ENCODE measurements around the gene TBC1D30. TPM values are rescaled to one million over a fixed set of nuclear protein-coding genes. Genes with fewer than 3 reads are reported as not detected.
A peak's percentile ranks its signal among the peaks of the same experiment; 100 is the strongest.
"Not testable (repeated sequence)": the region's sequence is repeated elsewhere in the genome, so short reads cannot be mapped to it uniquely, and the experiment has no call there.

Gene TBC1D30, protein sequence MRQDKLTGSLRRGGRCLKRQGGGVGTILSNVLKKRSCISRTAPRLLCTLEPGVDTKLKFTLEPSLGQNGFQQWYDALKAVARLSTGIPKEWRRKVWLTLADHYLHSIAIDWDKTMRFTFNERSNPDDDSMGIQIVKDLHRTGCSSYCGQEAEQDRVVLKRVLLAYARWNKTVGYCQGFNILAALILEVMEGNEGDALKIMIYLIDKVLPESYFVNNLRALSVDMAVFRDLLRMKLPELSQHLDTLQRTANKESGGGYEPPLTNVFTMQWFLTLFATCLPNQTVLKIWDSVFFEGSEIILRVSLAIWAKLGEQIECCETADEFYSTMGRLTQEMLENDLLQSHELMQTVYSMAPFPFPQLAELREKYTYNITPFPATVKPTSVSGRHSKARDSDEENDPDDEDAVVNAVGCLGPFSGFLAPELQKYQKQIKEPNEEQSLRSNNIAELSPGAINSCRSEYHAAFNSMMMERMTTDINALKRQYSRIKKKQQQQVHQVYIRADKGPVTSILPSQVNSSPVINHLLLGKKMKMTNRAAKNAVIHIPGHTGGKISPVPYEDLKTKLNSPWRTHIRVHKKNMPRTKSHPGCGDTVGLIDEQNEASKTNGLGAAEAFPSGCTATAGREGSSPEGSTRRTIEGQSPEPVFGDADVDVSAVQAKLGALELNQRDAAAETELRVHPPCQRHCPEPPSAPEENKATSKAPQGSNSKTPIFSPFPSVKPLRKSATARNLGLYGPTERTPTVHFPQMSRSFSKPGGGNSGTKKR
- 0.29 and 0.72 TPM in 2 replicates for total RNA-seq

DNA sequence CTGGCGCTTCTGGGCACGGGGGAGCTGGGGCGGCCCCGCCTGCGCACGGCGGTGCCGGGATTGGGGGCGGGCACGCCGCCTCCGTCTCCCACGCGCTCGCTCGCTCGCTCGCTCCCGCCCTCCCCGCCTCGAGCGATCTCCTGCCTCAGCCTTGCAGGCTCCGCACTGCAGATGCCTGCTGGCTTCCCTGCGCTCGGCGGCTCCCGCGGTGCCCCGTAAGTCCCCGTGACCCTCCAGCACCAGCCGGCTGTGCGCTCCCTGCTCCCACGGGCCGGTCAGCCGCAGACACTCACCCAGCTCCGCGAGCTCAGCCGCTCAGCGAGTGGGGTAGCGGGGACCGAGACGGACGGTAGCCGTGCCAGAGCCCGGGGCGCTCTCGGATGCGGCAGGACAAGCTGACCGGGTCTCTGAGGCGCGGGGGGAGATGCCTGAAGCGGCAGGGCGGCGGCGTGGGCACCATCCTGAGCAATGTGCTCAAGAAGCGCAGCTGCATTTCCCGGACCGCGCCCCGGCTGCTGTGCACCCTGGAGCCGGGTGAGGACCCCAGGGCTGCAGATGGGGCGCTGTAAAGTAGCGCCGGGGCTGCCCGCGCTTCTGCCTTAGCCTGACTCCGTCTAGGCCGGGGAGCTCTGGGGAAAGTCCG, at the start of gene TBC1D30:
TBC1D30 (plus strand) TSS at position 148 of the 643 bp plus-strand sequence; CDS start at position 381, 233 bp downstream.
- peak within 1 kb of the TSS; percentile 34 for H2AFZ ChIP-seq (ENCODE audit: low read length)
- no peaks in the 10 kb centered on the region for H3K9me3 ChIP-seq (ENCODE audit: low read depth, low read length)
- TF ChIP-seq, protein P1, sequence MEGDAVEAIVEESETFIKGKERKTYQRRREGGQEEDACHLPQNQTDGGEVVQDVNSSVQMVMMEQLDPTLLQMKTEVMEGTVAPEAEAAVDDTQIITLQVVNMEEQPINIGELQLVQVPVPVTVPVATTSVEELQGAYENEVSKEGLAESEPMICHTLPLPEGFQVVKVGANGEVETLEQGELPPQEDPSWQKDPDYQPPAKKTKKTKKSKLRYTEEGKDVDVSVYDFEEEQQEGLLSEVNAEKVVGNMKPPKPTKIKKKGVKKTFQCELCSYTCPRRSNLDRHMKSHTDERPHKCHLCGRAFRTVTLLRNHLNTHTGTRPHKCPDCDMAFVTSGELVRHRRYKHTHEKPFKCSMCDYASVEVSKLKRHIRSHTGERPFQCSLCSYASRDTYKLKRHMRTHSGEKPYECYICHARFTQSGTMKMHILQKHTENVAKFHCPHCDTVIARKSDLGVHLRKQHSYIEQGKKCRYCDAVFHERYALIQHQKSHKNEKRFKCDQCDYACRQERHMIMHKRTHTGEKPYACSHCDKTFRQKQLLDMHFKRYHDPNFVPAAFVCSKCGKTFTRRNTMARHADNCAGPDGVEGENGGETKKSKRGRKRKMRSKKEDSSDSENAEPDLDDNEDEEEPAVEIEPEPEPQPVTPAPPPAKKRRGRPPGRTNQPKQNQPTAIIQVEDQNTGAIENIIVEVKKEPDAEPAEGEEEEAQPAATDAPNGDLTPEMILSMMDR (IDR thresholded peaks at IDR 0.05; ENCODE audit: extremely low read depth, low read depth, low read length): no peak
- no peak within 1 kb of the TSS for H3K27ac ChIP-seq (ENCODE audit: low read depth, low read length)
- no peaks in the 10 kb centered on the region for H3K4me1 ChIP-seq (ENCODE audit: insufficient read depth, low read length)
- H4K20me1 ChIP-seq (ENCODE audit: insufficient read depth, low read length): no peaks in the 10 kb centered on the region
- H3K4me2 ChIP-seq (ENCODE audit: insufficient read depth, low read length): peak within 1 kb of the TSS; percentile 59
- DNase-seq (ENCODE audit: insufficient read length, low spot score, missing footprints): peak; percentile 86
- peaks cover 63% of the 10 kb centered on the region for H3K27me3 ChIP-seq (ENCODE audit: insufficient read depth, low read length)
- H3K79me2 ChIP-seq (ENCODE audit: insufficient read depth, low read length): no peaks in the 10 kb centered on the region
- H3K36me3 ChIP-seq (ENCODE audit: insufficient read depth, low read length): no peaks in the 10 kb centered on the region
- H3K4me3 ChIP-seq (ENCODE audit: insufficient read depth, low read length): peak within 1 kb of the TSS; percentile 54

DNA sequence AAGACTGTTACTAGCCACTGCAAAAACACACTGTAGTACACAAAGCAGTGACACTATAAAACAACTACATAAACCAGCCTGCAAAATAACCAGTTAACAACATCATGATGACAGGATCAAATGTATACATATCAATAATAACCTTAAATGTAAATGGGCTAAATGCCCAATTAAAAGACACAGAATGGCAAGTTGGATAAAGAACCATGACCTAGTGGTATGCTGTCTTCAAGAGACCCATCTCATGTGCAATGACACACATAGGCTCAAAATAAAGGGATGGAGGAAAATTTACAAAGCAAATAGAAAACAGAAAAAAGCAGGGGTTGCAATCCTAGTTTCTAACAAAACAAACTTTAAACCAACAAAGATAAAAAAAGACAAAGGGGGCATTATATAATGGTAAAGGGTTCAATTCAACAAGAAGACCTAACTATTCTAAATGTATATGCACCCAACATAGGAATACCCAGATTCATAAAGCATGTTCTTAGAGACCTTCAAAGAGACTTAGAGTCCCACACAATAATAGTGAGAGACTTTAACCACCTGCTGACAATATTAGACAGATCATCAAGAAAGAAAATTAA, 49.2 kb upstream of the TBC1D30 start:
- DNase-seq (ENCODE audit: insufficient read length, low spot score, missing footprints); H4K20me1 ChIP-seq (ENCODE audit: insufficient read depth, low read length); H3K4me3 ChIP-seq (ENCODE audit: insufficient read depth, low read length); H3K27ac ChIP-seq (ENCODE audit: low read depth, low read length); H3K4me2 ChIP-seq (ENCODE audit: insufficient read depth, low read length); H2AFZ ChIP-seq (ENCODE audit: low read length); H3K9me3 ChIP-seq (ENCODE audit: low read depth, low read length); H3K79me2 ChIP-seq (ENCODE audit: insufficient read depth, low read length); H3K4me1 ChIP-seq (ENCODE audit: insufficient read depth, low read length); H3K36me3 ChIP-seq (ENCODE audit: insufficient read depth, low read length): not testable (repeated sequence)
- peaks cover 32% of the 10 kb centered on the region for H3K27me3 ChIP-seq (ENCODE audit: insufficient read depth, low read length)

DNA sequence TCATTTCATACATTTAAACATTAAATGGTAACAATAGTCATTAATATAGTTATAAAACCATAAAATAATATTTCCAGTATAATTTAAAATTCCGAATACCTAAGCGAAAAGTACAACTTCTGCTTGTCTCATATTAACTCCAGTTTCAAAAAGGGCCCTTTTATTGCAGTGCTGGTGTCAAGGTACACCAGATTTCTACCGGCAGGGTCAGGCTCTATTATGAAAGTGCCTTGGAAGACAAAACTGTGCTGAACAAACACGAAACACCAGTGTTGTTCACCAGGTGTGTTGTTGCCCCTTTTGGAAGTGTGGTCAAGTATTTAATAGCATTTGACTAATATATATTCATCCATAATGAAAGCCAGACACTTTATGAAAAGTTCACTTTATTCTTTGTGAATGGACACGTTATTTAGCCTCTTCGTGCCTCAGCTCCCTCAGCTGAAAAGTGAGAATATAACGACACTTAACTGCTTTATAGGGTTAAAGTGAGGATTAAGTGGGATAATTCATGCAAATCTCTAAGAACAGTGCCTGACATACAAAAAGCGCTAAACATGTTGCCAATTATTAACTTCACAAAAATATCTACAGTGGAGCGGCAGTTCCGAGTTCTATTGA, 45.0 kb upstream of the TBC1D30 start:
- Histone ChIP-seq H3K4me2 (ENCODE audit: insufficient read depth, low read length) (no peak overlapping the region), H3K27me3 (ENCODE audit: insufficient read depth, low read length) (peaks cover 69% of the 10 kb centered on the region)
- TF ChIP-seq, protein P1 (IDR thresholded peaks at IDR 0.05; ENCODE audit: extremely low read depth, low read depth, low read length): no peak

DNA sequence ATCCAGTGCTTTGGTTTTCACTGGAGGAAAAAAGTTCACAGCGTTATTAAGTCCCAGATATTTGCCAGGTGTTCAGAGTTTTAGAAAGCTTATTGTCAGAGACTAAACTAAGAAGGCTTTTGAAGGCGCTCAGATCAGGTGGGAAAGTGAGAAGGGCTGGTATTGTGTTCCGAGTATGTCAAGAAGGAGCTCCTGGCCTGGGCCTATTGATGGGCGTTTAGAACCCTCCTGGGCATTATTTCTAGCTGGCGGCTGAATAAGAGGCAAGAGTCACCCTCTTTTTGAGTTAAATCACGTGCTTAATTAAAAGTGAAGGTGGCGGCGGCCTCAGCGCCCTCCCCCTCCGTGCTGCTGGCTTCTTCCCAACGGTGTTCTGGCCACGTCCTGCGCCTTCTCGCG, 44.3 kb upstream of the TBC1D30 start:
- Histone ChIP-seq H4K20me1 (ENCODE audit: insufficient read depth, low read length) (no peaks in the 10 kb centered on the region), H3K27ac (ENCODE audit: low read depth, low read length) (no peak overlapping the region), H2AFZ (ENCODE audit: low read length) (no peak overlapping the region), H3K4me3 (ENCODE audit: insufficient read depth, low read length) (peak overlapping the region; percentile 52), H3K9me3 (ENCODE audit: low read depth, low read length) (peaks cover 4% of the 10 kb centered on the region), H3K4me2 (ENCODE audit: insufficient read depth, low read length) (peak overlapping the region; percentile 57), H3K27me3 (ENCODE audit: insufficient read depth, low read length) (peaks cover 74% of the 10 kb centered on the region), H3K36me3 (ENCODE audit: insufficient read depth, low read length) (no peaks in the 10 kb centered on the region), H3K79me2 (ENCODE audit: insufficient read depth, low read length) (no peaks in the 10 kb centered on the region), H3K4me1 (ENCODE audit: insufficient read depth, low read length) (no peaks in the 10 kb centered on the region)
- TF ChIP-seq, protein P1 (IDR thresholded peaks at IDR 0.05; ENCODE audit: extremely low read depth, low read depth, low read length): no peak
- peak; percentile 57 for DNase-seq (ENCODE audit: insufficient read length, low spot score, missing footprints)

More for the DNA sequence above, 45.0 kb upstream of the TBC1D30 start:
- DNase-seq (ENCODE audit: insufficient read length, low spot score, missing footprints): peak; percentile 69
- H4K20me1 ChIP-seq (ENCODE audit: insufficient read depth, low read length): no peaks in the 10 kb centered on the region
- no peaks in the 10 kb centered on the region for H3K79me2 ChIP-seq (ENCODE audit: insufficient read depth, low read length)
- H3K36me3 ChIP-seq (ENCODE audit: insufficient read depth, low read length): no peaks in the 10 kb centered on the region
- no peak overlapping the region for H3K27ac ChIP-seq (ENCODE audit: low read depth, low read length)
- no peaks in the 10 kb centered on the region for H3K4me1 ChIP-seq (ENCODE audit: insufficient read depth, low read length)
- no peak overlapping the region for H2AFZ ChIP-seq (ENCODE audit: low read length)
- H3K4me3 ChIP-seq (ENCODE audit: insufficient read depth, low read length): no peak overlapping the region
- H3K9me3 ChIP-seq (ENCODE audit: low read depth, low read length): peaks cover 4% of the 10 kb centered on the region
